ENCODE results near the gene ARFGEF2. TPM values are rescaled to one million over a fixed set of nuclear protein-coding genes. Genes with fewer than 3 reads are reported as not detected.
"Not testable (repeated sequence)": the region's sequence is repeated elsewhere in the genome, so short reads cannot be mapped to it uniquely, and the experiment has no call there.

Gene ARFGEF2
- 23.8 TPM for total RNA-seq (ENCODE audit: insufficient read depth, low replicate concordance)

GRCh38 chr20:48921168-48921882, at the start of gene ARFGEF2:
TSS of gene ARFGEF2 (plus strand) at chr20:48921711. CDS start at chr20:48921890, 179 bp downstream.
- peak; percentile 94 for DNase-seq (ENCODE audit: low spot score)

- no peak for DNase-seq (ENCODE audit: low spot score)
Measured at GRCh38 chr20:48875233-48875913, 46.1 kb upstream of the ARFGEF2 start.

GRCh38 chr20:48875914-48876240, 45.6 kb upstream of the ARFGEF2 start:
- no peak for DNase-seq (ENCODE audit: low spot score)

DNA sequence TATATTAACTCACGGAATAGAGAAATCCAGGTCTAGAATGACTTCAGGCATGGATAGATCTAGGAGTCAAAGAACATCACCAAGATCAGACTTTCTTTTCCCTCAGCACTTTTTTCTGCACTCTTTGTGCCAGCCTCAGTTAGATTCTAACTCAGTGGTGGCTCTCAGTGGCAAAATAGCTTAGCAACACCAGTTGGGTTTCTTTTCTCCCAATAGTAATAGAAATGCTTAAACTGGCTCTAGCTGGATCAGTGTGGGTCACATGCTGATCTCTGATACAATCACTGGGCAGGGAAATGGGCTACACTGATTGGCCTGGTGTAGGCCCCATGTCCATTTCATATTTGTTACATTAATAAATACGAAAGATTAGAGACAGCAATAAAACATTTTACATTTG, 44.2 kb upstream of the ARFGEF2 start:
- DNase-seq (ENCODE audit: low spot score): no peak

GRCh38 chr20:48878534-48879248, 42.8 kb upstream of the ARFGEF2 start:
- no peak for DNase-seq (ENCODE audit: low spot score)

DNA sequence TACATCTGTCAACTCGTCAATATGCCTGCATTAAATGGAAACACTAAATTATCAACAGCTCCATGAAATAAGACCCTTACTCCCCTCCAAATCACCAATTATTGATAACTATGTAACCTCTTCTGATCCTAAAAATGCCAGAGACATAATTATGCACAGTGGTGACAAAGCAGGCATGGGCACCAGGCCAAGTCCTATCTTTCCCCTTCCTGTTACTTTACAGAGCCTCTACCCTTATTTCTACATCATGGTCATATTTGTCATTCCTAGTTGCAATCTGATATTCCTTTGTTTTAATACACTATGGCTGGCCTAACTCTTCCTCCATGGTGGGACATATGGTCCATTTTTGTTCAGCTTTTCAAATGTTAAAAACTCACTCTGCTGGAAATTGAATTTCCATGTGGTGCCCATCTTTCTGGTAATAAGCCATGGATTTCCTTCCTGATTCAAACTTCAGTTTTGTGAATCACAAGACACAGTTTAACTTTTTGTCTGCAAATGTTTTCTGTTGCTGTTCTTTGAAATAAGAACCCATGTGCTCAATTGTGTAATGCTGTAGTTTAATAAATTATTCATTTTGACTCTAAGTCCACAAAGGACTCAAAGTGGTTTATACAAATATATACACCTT, 41.8 kb upstream of the ARFGEF2 start:
- DNase-seq (ENCODE audit: low spot score): no peak

DNA sequence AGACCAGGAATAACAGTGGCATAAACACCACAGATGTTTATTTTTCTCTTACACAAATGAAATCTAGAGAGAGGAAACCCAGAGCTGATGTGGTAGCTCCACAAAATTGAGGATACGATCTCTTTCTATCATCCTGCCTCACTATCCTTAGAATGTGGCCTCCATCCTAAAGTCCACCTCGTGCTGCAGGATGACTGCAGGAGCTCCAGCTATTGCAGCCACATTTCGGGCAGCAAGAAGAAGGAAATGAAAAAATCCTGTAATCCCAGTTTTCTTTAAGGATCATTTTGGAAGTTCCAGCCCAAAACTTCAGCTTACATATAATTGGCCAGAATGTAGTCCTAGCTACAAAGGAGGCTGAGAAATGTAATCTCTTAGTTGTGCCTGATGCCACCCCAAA, 41.2 kb upstream of the ARFGEF2 start:
- no peak for DNase-seq (ENCODE audit: low spot score)

DNA sequence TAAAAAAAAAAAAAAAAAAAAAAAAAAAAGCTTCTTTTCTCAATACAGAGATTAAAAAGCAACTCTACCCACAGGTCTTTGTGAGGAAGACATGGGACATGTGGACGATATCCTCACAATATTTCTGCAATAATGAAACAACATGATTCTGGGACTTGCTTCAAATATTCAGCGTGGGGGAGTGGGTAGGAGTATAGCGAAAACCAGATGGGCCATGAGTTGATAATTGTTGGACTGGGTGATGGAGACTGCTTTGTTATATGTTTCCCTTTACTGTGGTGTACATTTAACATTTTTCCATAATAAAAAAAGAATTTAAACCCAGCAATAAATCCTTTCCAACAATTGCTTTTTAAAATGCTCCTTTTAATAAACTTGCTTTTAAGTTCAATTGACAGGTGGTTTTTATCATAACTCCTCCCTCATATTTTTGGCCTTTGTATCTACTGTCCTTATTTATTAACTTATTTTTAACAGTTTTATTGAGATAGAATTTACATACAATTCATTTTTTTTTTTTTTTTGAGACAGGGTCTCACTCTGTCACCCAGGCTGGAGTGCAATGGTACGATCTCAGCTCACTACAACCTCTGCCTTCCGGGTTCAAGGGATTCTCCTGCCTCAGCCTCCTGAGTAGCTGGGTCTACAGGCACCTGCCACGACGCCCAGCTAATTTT, 40.4 kb upstream of the ARFGEF2 start:
- DNase-seq (ENCODE audit: low spot score): no peak

- no peak for DNase-seq (ENCODE audit: low spot score)
Measured at GRCh38 chr20:48885237-48885636, 36.3 kb upstream of the ARFGEF2 start.

DNA sequence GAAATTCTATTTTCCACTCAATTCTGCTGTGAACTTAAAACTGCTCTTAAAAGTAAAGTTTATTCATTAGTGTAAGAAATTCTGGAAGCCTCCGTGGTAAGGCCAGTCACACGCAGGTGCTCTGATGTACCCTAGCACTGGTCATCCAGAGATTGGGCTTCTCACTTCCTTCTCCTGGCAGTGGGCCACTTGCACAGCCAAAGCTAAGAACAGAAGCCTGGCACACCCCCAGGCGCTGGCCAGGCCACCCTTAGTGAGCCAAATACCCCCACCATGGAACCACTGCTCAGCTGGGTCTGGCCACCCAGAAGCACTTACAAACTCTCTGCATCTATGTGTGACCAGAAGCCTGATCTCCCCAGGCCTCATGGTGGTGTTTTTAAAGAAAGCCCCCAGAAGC, 35.3 kb upstream of the ARFGEF2 start:
- no peak for DNase-seq (ENCODE audit: low spot score)

- no peak for DNase-seq (ENCODE audit: low spot score)
Measured at GRCh38 chr20:48886811-48887210, 34.7 kb upstream of the ARFGEF2 start.

GRCh38 chr20:48888517-48888916, 33.0 kb upstream of the ARFGEF2 start:
- not testable (repeated sequence) for DNase-seq (ENCODE audit: low spot score)

- no peak for DNase-seq (ENCODE audit: low spot score)
Measured at GRCh38 chr20:48889140-48889790, 32.2 kb upstream of the ARFGEF2 start.

DNA sequence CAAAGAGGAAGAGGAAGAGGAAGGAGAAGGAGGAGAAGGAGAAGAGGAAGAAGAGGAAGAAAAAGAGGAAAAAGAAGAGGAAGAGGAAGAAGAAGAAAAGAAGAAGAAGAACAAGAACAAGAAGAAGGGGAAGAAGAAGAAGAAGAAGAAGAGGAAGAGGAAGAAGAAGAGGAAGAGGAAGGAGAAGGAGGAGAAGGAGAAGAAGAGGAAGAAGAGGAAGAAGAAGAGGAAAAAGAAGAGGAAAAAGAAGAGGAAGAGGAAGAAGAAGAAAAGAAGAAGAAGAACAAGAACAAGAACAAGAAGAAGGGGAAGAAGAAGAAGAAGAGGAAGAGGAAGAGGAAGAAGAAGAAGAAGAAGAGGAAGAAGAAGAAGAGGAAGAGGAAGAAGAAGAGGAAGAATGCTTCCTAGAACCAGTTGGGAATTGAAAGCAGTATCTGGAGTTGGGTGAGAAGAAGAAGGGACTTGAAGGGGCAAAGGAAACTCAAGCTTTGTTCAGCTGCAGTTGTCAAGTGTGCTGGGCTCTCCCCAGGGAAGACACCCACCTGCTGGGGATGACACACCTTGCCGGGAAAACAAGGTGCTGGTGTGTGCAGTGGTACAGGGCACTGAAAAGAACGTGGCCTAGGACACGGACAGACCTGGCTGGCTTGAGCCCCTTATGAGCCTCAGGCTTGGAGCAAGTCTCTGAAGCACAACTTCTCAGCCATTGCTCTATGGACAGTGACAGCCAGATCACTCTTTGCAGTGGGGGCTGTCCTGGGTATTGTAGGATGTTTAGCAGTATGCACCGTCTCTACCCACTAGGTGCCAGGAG, 30.1 kb upstream of the ARFGEF2 start:
- no peak for DNase-seq (ENCODE audit: low spot score)

DNA sequence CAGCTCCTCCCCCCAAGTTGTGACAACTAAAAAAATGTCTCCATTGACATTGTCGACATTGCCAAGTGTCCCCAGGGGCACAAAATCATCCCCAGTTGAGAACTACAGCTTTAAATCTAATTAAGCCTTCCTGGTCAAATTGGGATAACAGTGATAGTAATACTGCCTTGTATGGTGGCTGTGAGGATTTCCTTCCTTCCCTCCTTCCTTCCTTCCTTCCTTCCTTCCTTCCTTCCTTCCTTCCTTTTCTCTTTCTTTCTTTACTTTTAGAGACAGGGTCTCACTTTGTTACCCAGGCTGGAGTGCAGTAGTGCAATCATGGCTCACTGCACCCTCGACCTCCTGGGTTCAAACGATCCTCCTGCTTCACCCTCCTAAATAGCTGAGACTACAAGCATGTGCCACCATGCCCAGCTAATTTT, 29.5 kb upstream of the ARFGEF2 start:
- no peak for DNase-seq (ENCODE audit: low spot score)

DNA sequence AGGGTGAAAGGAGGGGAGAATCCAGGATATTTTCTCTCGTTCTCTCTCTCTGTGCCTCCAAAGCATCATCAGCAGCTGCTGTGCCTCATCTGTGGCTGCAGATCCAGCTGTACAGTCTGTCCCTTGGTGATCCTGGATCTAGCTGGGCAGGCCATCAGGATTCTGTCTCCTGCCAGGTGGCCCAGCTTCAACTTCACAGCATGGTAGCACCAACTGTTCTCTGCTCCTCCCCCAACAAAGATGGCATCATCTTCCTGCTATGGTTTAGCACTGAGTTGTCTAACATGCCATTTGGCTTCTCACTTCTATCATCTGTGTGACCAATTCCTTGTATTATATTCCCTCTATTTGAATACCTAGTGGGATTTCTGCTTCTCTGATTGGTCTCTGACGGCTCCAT, 28.6 kb upstream of the ARFGEF2 start:
- no peak for DNase-seq (ENCODE audit: low spot score)

- DNase-seq (ENCODE audit: low spot score): no peak
Measured at GRCh38 chr20:48893374-48893773, 28.1 kb upstream of the ARFGEF2 start.

- no peak for DNase-seq (ENCODE audit: low spot score)
Measured at GRCh38 chr20:48897305-48898010, 24.1 kb upstream of the ARFGEF2 start.

DNA sequence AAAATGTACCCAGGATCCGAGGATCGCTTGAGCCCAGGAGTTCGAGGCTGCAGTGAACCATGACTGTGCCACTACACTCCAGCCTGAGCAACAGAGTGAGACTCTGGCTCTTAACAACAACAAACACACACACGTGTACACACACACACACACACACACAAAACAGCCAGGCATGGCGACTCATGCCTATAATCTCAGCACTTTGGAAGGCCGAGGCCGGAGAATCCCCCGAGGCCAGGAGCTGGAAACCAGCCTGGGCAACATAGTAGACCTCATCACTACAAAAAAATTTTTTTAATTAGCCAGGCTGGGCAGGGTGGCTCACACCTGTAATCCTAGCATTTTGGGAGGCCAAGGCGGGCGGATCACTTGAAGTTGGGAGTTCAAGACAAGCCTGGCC, 23.3 kb upstream of the ARFGEF2 start:
- no peak for DNase-seq (ENCODE audit: low spot score)
